ENCODE results near the gene FLT1.

- TF ChIP-seq CTCF (conservative IDR thresholded peaks at IDR 0.05) = no peak
- no peak for TF ChIP-seq EZH2 (IDR thresholded peaks at IDR 0.05; ENCODE audit: low read depth)
Observed at GRCh38 chr13:28496188-28496564, 1.2 kb upstream of the FLT1 start.
